ENCODE measurements around the gene PLEKHM2.
A peak's percentile ranks its signal among the peaks of the same experiment; 100 is the strongest.

Gene PLEKHM2

GRCh38 chr1:15737324-15738319 lies 53.5 kb downstream of the PLEKHM2 start:
- no peak for DNase-seq (ENCODE audit: low read depth in 4 of 4, low spot score in 1 of 4)

- no peak for DNase-seq (ENCODE audit: low read depth in 4 of 4, low spot score in 1 of 4)
Observed at GRCh38 chr1:15738416-15739113, 54.4 kb downstream of the PLEKHM2 start.

GRCh38 chr1:15739259-15739658 lies 55.1 kb downstream of the PLEKHM2 start:
- DNase-seq (ENCODE audit: low read depth in 4 of 4, low spot score in 1 of 4) = no peak

GRCh38 chr1:15739745-15740144 lies 55.6 kb downstream of the PLEKHM2 start:
- DNase-seq (ENCODE audit: low read depth in 4 of 4, low spot score in 1 of 4) = no peak

- DNase-seq (ENCODE audit: low read depth in 4 of 4, low spot score in 1 of 4) = peak; percentile 16 to 56 (median 32)
Observed at GRCh38 chr1:15740924-15741850, 57.1 kb downstream of the PLEKHM2 start.

GRCh38 chr1:15742339-15742801 lies 58.2 kb downstream of the PLEKHM2 start, which contains the start of gene TMEM82:
Gene TMEM82, plus strand, starts transcription at chr1:15742499. Its CDS starts 61 bp downstream, at chr1:15742560.
- no peak for DNase-seq (ENCODE audit: low read depth in 4 of 4, low spot score in 1 of 4)

GRCh38 chr1:15744122-15744679 lies 60.1 kb downstream of the PLEKHM2 start:
- no peak for DNase-seq (ENCODE audit: low read depth in 4 of 4, low spot score in 1 of 4)

- no peak for DNase-seq (ENCODE audit: low read depth in 4 of 4, low spot score in 1 of 4)
Observed at GRCh38 chr1:15747378-15747777, 63.3 kb downstream of the PLEKHM2 start.

- no peak for DNase-seq (ENCODE audit: low read depth in 4 of 4, low spot score in 1 of 4)
Observed at GRCh38 chr1:15748264-15748663, 64.1 kb downstream of the PLEKHM2 start.

GRCh38 chr1:15748690-15749398 lies 64.7 kb downstream of the PLEKHM2 start:
- no peak for DNase-seq (ENCODE audit: low read depth in 4 of 4, low spot score in 1 of 4)

- DNase-seq (ENCODE audit: low read depth in 4 of 4, low spot score in 1 of 4) = no peak
Observed at GRCh38 chr1:15749399-15750291, 65.5 kb downstream of the PLEKHM2 start.

GRCh38 chr1:15750924-15751323 lies 66.8 kb downstream of the PLEKHM2 start:
- DNase-seq (ENCODE audit: low read depth in 4 of 4, low spot score in 1 of 4) = no peak

- DNase-seq (ENCODE audit: low read depth in 4 of 4, low spot score in 1 of 4) = no peak
Observed at GRCh38 chr1:15751717-15752116, 67.6 kb downstream of the PLEKHM2 start.

- DNase-seq (ENCODE audit: low read depth in 4 of 4, low spot score in 1 of 4) = no peak
Observed at GRCh38 chr1:15753776-15754175, 69.7 kb downstream of the PLEKHM2 start.

- no peak for DNase-seq (ENCODE audit: low read depth in 4 of 4, low spot score in 1 of 4)
Observed at GRCh38 chr1:15755021-15755645, 71.0 kb downstream of the PLEKHM2 start.

- DNase-seq (ENCODE audit: low read depth in 4 of 4, low spot score in 1 of 4) = no peak
Observed at GRCh38 chr1:15755646-15756040, 71.5 kb downstream of the PLEKHM2 start.

GRCh38 chr1:15756143-15757015 lies 72.3 kb downstream of the PLEKHM2 start:
- no peak for DNase-seq (ENCODE audit: low read depth in 4 of 4, low spot score in 1 of 4)
